Peyer's patch (tissue), 4 donors: ENCODE results near the gene DPF1.

Experiments used
- POLR2A ChIP-seq, 2 donors: fragments of 450-650 bp; IDR thresholded peaks; one replicate each; pipeline ENCODE4 v1.5.1; 2017; ENCODE audit warnings: antibody characterized with exemption in 2 of 2, mild to moderate bottlenecking in 2 of 2, moderate library complexity in 2 of 2
- TF ChIP-seq, protein P1 (sequence below), 6 experiments: fragments of 450-650 bp in 4 of 6; fragments of 200-600 bp in 2 of 6; sonication (generic) in 1 of 6; IDR thresholded peaks; one replicate each; pipeline ENCODE4 v1.5.1; 2017 to 2019; ENCODE audit warnings: antibody characterized with exemption in 6 of 6, mild to moderate bottlenecking in 3 of 6, moderate library complexity in 1 of 6

DNA sequence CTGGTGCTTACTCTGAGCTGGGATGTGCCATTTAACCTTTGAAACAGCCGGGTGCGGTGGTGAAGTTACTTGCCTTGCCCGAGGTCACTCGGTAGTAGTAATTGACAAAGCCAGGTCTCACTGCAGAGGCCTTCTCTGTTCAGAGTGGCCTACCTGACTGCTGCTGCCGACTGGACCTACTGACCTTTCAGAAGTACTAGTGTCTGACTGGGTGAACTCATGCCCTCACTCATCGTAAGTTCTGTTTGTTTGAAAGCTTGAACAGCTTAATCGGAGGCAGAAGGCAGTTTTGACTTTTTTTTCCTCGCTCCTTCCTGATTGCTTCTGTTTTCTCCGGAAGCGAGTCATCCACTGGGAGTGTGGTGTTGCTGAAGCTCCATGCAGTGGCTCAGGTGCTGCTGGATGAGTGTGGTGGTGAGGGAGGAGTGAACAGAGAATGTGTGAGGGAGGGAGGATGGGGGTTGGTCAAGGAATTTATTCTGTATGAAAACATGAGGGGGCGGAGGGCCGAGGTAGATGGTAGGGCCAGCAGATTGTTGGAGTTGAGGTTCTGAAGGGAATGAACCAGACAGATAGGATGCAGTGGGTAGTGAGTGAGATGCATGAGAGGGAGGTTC, 43.1 kb upstream of the DPF1 start:
- TF ChIP-seq, protein P1, sequence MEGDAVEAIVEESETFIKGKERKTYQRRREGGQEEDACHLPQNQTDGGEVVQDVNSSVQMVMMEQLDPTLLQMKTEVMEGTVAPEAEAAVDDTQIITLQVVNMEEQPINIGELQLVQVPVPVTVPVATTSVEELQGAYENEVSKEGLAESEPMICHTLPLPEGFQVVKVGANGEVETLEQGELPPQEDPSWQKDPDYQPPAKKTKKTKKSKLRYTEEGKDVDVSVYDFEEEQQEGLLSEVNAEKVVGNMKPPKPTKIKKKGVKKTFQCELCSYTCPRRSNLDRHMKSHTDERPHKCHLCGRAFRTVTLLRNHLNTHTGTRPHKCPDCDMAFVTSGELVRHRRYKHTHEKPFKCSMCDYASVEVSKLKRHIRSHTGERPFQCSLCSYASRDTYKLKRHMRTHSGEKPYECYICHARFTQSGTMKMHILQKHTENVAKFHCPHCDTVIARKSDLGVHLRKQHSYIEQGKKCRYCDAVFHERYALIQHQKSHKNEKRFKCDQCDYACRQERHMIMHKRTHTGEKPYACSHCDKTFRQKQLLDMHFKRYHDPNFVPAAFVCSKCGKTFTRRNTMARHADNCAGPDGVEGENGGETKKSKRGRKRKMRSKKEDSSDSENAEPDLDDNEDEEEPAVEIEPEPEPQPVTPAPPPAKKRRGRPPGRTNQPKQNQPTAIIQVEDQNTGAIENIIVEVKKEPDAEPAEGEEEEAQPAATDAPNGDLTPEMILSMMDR (IDR thresholded peaks at IDR 0.05): no peak
- TF ChIP-seq POLR2A (IDR thresholded peaks at IDR 0.05): peak; percentile 67 to 89
